Measurements from ENCODE around the gene RMND1.
"Not testable (repeated sequence)": the region's sequence is repeated elsewhere in the genome, so short reads cannot be mapped to it uniquely, and the experiment has no call there.

The RMND1 gene

GRCh38 chr6:151381722-151382121 lies 70.2 kb downstream of the RMND1 start:
- DNase-seq = no peak

DNA sequence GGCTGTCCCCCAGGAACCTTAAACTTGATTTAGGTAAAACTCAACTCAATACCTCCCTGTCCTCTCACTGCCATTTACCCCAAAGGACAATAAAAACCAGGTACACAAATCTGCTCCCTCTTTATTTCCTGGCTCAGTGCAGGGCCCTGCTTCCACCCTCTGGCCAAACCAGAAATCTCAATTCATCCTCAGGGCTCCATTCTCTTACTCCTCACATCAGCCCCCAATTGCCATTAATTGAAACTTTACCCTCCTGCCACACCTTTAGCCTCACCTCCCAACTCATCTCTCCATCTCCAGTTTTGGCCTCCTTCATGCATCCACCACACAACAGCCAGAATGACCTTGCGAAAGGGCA lies 71.1 kb downstream of the RMND1 start:
- DNase-seq = no peak

DNA sequence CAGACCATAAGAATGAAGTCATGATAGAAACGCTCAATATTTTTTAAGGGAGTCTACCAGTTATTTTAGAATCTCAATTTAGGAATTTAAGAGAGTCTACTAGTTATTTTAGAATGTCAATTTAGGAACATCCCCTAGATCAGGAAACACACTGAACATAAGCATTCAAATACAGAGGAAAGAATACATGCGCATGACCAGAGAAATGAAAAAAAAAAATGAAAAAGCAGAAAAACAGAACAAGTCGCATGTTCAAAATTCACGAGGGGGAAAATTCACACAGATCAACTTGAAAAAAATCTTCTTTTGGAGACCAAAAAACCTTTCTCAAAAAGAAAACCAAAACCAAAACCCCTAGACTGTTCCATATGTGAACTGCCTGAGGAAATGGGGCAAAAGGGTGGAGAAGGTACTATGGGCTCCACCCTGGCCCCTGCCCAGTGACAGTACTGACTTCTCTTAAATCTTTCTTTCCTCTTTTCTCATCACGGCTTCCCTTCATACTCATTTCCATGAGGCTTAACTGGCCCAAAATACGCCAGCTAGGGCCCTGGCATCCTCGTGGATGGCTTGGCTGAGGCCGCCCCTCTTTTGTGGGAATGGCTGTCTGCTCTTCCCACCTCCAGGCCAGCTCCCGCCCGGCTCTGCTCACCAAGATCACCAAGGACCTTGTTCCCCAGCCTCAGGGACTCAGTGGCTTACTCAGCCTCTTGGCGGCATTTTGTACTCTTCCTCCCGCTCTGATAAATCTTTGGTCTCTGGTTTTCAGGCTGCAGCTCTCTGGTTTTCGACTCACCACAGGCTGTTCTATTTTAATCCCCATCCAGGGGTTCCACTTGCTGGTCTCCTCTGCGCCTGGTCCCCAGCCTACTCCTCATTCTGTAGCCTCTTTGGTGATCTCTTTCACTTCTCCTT lies 71.7 kb downstream of the RMND1 start:
- DNase-seq = no peak

- no peak for DNase-seq
Observed at GRCh38 chr6:151377095-151377494, 74.8 kb downstream of the RMND1 start.

DNA sequence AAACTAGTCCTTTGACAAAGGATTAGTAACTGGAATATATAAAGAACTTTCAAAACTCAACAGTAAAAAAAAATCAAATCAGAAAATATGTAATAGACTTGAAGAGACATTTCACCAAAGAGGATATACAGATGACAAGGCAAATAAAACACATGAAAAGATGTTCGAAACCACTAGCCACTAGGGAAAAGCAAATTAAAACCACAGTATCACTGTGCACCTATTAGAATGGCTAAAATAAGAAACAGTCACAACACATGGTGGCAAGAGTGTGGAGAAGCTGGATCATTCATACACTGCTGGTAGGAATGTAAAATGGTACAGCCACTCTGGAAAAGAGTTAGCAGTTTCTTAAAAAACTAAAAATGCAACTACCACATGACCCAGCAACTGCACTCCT lies 75.5 kb downstream of the RMND1 start:
- DNase-seq = no peak

DNA sequence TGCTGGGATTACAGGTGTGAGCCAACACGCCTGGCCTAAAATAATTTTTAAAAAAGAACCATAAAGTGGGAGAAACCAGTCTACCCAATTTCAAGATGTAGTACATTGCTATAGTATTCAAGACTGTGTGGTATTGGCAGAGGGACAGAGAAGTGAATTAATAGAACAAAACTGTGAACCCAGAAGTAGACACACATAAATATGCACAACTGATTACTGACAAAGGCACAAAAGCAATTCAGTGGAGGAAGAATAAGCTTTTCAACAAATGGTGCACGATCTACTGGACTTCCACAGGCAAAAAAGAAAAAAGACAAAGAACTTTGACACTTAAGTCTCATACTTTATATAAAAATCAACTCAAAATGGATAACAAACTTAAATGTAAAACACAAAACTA lies 76.1 kb downstream of the RMND1 start:
- DNase-seq = no peak

GRCh38 chr6:151374036-151374683 lies 77.8 kb downstream of the RMND1 start:
- no peak for DNase-seq

GRCh38 chr6:151372164-151372563 lies 79.8 kb downstream of the RMND1 start:
- DNase-seq = no peak

DNA sequence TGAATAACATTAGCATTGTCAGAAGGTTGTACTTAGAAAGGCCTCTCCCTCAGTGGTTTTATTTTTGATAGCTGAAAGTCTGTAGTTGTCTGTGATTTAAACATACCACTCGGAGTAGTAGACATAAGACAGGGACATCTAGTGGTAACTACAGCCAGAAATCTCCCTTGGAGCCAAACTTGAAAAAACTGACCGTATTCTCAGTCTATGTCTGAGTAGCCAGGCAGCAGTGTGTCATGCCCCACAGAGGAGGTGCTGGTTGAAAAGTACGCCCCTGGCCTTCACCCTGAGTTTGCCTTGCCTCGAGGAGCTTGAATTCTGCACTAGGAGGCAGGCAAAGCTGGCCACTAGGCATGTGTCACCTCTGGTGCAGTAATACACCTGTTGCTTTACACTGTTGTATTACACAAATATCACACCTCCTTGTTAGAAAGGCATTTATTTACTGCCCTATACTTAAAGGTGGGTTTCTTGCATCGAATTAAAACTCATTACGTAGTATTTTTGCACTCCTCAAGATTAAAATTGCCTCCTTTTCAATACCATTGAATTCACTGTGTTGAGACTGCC lies 81.3 kb downstream of the RMND1 start:
- DNase-seq = no peak

- DNase-seq = no peak
Observed at GRCh38 chr6:151365233-151365632, 86.7 kb downstream of the RMND1 start.

DNA sequence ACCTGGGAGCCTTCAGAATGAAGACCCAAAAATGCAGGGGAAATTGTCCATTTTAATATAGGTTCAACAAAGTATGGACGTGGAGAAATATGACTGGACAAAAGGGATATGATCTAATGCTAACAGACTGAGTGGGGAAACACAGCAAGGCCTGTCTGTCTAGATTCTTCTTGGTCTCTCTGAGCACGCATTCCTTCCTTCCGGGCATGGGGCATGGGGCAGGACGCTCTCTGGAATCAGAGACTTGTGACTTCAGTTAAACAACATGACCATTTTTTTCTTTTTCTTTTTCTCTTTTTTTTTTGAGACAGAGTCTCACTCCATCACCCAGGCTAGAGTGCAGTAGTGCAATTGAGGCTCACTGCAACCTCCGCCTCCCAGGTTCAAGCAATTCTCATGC lies 92.4 kb downstream of the RMND1 start:
- no peak for DNase-seq

DNA sequence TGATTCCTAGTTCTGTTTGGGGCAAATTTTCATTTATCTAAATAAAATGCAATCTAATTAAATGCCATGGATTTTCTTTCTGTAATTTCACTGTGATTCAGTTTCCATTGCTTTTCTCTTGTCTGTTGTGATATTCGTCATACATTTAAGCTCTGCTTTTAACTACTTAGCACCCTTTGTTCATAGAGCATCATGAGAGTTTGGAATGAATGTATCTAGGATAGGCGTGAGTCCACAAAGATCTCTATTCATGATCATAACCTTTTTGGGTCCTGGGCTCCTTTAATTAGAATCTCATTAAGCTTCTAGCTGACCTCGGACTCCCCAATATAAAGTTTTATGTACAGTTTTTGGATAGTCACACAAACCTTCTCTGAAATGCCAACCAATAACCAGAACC lies 93.5 kb downstream of the RMND1 start:
- no peak for DNase-seq

- no peak for DNase-seq
Observed at GRCh38 chr6:151357758-151358436, 94.0 kb downstream of the RMND1 start.

DNA sequence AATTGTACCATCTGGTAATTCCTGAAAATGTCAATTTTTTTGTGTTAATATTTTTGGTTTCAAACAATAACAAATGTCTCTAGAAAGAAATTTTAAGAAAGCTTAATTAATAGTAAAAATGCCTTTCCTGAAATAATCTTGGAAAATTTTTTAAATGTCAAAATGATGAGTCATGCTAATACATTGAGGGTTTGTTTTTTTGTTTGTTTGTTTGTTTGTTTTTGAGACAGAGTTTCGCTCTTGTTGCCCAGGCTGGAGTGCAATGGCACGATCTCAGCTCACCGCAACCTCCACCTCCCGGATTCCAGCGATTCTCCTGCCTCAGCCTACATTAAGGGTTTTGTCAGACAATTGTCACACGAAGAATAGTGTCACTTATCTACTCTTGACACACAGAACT lies 94.9 kb downstream of the RMND1 start:
- DNase-seq = not testable (repeated sequence)
